ENCODE data around the gene COL25A1.

Gene COL25A1

GRCh38 chr4:109229028-109229427, 73.4 kb downstream of the COL25A1 start:
- H3K9me3 ChIP-seq (ENCODE audit: severe bottlenecking), result no peaks in the 10 kb centered on the region
- H3K4me3 ChIP-seq (ENCODE audit: low read depth, low read length), result no peak overlapping the region
- H3K27me3 ChIP-seq (ENCODE audit: insufficient read depth, low read depth, severe bottlenecking), result no peaks in the 10 kb centered on the region
- no peak overlapping the region for H3K27ac ChIP-seq
- TF ChIP-seq CTCF (IDR thresholded peaks at IDR 0.05; ENCODE audit: low read depth, low read length), result no peak
- no peak for DNase-seq
- H3K36me3 ChIP-seq, result no peaks in the 10 kb centered on the region

- TF ChIP-seq CTCF (IDR thresholded peaks at IDR 0.05; ENCODE audit: low read depth, low read length), result no peak
- Histone ChIP-seq H3K4me3 (ENCODE audit: low read depth, low read length) (no peak overlapping the region), H3K9me3 (ENCODE audit: severe bottlenecking) (no peaks in the 10 kb centered on the region), H3K27me3 (ENCODE audit: insufficient read depth, low read depth, severe bottlenecking) (no peaks in the 10 kb centered on the region), H3K36me3 (no peaks in the 10 kb centered on the region), H3K27ac (no peak overlapping the region)
- no peak for DNase-seq
These were observed 84.2 kb downstream of the COL25A1 start for GRCh38 chr4:109218288-109218687.

- no peak overlapping the region for H3K27ac ChIP-seq
- H3K27me3 ChIP-seq (ENCODE audit: insufficient read depth, low read depth, severe bottlenecking), result no peaks in the 10 kb centered on the region
These were observed 86.3 kb downstream of the COL25A1 start for GRCh38 chr4:109216085-109216696.

GRCh38 chr4:109215506-109215905, 87.0 kb downstream of the COL25A1 start:
- no peak for TF ChIP-seq CTCF (IDR thresholded peaks at IDR 0.05; ENCODE audit: low read depth, low read length)
- Histone ChIP-seq H3K27me3 (ENCODE audit: insufficient read depth, low read depth, severe bottlenecking) (no peaks in the 10 kb centered on the region), H3K27ac (no peak overlapping the region), H3K4me3 (ENCODE audit: low read depth, low read length) (no peak overlapping the region), H3K36me3 (no peaks in the 10 kb centered on the region), H3K9me3 (ENCODE audit: severe bottlenecking) (no peaks in the 10 kb centered on the region)
- no peak for DNase-seq

More at GRCh38 chr4:109216085-109216696, 86.3 kb downstream of the COL25A1 start:
- Histone ChIP-seq H3K36me3 (no peaks in the 10 kb centered on the region), H3K9me3 (ENCODE audit: severe bottlenecking) (no peaks in the 10 kb centered on the region), H3K4me3 (ENCODE audit: low read depth, low read length) (no peak overlapping the region)
- TF ChIP-seq CTCF (IDR thresholded peaks at IDR 0.05; ENCODE audit: low read depth, low read length), result no peak
- no peak for DNase-seq

- DNase-seq, result no peak
- H3K27ac ChIP-seq, result no peak overlapping the region
These were observed 87.7 kb downstream of the COL25A1 start for GRCh38 chr4:109214622-109215301.

More at GRCh38 chr4:109214622-109215301, 87.7 kb downstream of the COL25A1 start:
- H3K27me3 ChIP-seq (ENCODE audit: insufficient read depth, low read depth, severe bottlenecking), result no peaks in the 10 kb centered on the region
- TF ChIP-seq CTCF (IDR thresholded peaks at IDR 0.05; ENCODE audit: low read depth, low read length), result no peak
- no peaks in the 10 kb centered on the region for H3K9me3 ChIP-seq (ENCODE audit: severe bottlenecking)
- no peaks in the 10 kb centered on the region for H3K36me3 ChIP-seq
- H3K4me3 ChIP-seq (ENCODE audit: low read depth, low read length), result no peak overlapping the region

Data from WERI-Rb-1 (cell line).